GM19452 (cell line): ENCODE measurements around the gene PRH1.

Source experiments
- ATAC-seq: cut with Tn5 transposase; IDR thresholded peaks from one replicate; pipeline ENCODE4 v1.9.1; 2021; ENCODE audit not compliant: unreplicated experiment

PRH1 gene

DNA sequence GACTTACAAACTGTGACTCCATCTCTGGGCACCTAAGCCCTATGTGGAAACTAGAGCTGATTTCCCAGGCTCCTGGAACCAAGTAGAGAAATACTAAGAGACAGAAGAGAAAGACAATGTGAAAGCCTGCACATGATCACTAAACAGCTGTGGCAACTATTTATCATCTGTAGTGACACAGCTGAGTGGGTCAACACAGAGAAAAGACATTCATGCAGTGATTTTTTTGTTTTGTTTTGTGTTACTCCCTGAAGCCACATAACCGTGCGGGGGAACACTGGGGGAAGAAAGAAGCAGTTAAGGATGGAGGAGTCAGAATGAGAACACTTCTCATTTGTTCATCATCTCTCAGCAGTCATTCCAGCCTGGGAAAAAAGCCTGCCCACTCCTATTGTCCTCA, 36.3 kb downstream of the PRH1 start:
- no peak for ATAC-seq

DNA sequence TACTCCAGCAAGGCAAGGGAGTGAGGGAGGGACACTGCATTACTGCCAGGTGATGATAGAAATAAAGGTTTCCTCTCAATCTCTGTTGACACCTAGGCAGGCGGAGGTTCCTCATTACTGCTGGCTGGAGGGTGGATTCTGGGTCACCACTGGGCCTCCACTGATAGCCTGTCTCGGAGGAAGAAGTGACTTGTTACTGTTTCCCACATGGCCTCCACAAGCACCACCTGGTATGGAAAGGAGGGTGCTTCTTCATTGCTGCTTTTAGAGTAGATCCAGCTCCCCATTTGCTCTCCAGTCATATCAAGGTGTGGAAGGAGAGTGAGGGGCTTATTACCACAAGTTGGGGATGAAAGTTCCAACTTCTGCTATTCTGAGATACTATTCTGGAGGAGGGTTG, 41.2 kb downstream of the PRH1 start:
- ATAC-seq = no peak

DNA sequence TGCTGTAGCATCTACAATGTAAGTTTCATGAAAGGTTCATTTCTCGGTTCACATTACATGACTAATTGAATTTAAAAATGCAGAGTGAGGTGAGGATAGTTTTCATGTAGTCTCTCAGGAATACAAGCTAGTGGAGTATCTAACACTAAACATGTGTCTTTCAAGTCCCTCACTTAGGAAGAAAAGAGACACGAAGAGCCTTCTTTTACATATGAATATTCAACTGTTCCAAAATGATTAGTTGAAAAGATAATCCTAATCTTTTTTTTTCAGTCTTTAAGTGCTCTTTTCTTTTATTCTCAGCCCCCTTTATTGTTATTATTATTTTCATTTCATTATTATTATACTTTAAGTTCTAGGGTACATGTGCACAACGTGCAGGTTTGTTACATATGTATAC, 45.6 kb downstream of the PRH1 start:
- ATAC-seq = no peak
